Stimulated activated CD4-positive, alpha-beta T cell treated with anti-CD3 and anti-CD28 coated beads, Interleukin-4, amount 100 ng/mL, for 1 hour (primary cell): ENCODE measurements around the gene CDC37L1.
"Not testable (repeated sequence)": the region's sequence is repeated elsewhere in the genome, so short reads cannot be mapped to it uniquely, and the experiment has no call there.

Source experiments
- DNase-seq: peaks from one replicate; pipeline ENCODE4 v3.0.0-alpha.2; 2020

The CDC37L1 gene

GRCh38 chr9:4716163-4716562 is 36.8 kb downstream of the CDC37L1 start:
- DNase-seq, result no peak

- DNase-seq, result no peak
Measured at GRCh38 chr9:4717815-4718214, 38.4 kb downstream of the CDC37L1 start.

- no peak for DNase-seq
Measured at GRCh38 chr9:4718911-4719310, 39.5 kb downstream of the CDC37L1 start.

DNA sequence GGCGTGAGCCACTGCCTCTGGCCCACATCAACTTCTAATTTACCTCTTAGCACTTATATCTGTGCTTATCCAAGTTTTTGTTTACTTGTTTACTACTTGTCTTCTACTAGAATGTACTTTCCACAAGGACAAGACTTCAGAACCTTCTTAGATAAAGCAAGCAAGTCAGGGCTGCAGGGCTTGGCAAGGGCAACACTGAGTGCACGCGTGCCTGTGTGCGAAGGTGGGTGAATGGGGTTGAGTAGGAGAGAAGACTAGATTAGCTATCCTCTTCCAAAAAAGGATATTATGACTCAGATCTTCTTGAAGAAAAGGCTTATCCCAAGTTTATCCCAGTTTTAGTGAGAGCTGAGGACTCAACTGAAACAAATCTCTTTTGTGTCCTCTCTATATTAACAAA is 42.4 kb downstream of the CDC37L1 start:
- no peak for DNase-seq

DNA sequence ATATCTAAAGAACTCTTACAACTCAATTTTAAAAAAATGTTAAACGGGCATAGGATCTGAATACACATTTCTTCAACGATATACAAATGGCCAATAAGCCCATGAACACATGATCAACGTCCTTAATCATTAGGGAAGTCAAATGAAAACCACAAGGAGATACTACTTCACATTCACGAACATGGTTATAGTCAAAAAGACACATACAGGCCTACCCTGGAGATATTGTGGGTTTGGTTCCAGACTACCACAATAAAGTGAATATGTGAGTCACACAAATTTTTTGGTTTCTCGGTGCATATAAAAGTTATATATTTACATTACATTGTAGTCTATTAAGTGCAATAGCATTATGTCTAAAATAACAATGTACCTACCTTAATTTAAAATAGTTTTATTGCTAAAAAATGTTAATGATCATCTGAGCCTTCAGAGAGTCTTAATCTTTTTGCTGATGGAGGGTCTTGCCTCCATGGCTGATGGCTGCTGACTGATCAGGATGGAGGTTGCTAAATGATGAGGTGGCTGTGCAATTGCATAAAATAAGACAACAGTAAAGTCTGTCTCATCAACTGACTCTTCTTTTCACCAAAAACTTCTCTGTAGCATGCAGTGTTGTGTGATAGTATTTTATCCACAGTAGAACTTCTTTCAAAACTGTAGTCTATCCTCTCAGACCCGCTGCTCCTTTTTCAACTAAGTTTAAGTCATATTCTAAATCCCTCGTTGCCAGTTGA is 46.5 kb downstream of the CDC37L1 start:
- DNase-seq, result no peak

- DNase-seq, result no peak
Measured at GRCh38 chr9:4727593-4727992, 48.2 kb downstream of the CDC37L1 start.

GRCh38 chr9:4732890-4733289 is 53.5 kb downstream of the CDC37L1 start:
- no peak for DNase-seq

DNA sequence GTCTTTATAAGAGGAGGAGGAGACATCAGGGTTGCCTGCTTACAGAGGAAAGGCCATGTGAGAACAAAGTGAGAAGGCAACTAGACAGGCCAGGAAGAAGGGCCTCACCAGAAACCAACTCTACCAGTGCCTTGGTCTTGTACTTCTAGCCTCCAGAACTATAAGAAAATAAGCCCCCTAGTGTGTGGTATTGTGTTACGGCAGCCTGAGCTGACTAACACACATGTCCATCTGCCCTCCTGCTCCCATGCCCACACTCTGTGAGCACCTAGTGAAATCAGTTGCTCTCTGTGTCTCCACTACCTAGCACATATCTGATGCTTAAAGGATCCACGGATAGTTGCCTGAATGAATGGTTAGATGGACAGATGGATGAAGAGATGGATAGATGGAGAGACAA is 54.8 kb downstream of the CDC37L1 start:
- DNase-seq, result no peak

DNA sequence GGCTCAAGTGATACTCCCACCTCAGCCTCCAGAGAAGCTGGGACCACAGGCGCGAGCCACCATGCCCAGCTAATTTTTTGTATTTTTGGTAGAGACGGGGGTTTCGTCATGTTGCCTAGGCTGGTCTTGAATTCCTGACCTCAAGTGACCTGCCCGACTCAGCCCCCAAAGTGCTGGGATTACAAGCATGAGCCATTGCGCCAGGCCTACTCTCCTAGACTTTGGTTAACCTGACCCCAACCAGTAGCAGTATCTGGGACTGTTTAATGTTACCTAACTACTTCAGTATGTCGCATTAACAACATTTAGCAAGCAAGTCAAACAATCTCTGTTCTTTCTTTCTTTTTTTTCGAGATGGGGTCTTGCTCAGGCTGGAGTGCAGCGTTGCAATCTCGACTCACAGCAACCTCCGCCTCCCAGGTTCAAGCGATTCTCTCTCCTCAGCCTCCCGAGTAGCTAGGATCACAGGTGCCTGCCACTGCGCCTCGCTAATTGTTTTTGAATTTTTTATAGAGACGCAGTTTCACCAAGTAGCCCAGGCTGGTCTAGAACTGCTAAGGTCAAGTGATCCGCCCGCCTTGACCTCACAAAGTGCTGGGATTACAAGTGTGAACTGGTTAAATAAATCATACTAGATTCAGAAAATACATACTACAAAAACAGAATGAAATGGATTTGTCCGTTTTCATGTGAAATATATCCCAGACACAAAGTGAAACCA is 59.7 kb downstream of the CDC37L1 start:
- no peak for DNase-seq

DNA sequence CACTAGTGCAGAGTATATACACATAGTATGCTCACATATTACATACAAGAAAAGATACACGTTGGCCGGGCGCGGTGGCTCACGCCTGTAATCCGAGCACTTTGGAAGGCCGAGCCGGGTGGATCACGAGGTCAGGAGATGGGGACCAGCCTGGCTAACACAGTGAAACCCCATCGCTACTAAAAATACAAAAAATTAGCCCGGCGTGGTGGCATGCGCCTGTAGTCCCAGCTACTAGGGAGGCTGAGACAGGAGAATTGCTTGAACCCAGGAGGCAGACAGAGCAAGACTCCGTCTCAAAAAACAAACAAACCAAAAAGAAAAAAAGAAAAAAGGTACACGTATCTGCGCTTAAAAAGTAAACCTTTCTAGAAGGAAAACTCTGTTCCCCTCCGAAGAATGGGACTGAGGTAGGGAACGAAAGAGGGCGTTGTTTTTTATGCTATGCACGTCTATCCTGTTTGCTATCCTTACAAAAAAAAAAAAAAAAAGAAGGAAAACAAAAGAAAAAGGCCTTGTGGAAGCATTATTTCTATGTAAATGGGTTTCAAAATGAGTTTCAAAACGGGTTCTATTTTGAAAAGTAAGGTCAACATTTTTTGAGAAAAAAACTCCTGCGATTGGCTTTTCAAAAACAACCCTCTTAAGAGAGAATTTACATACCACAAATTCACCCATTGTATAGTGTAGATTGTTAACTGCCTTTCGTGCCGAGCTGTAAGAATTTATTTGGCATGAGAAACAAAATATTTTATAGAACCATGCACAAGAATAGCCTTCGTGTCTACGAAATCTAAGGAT is 60.4 kb downstream of the CDC37L1 start:
- DNase-seq, result no peak

GRCh38 chr9:4740388-4740637 is 60.9 kb downstream of the CDC37L1 start:
- DNase-seq, result no peak

- DNase-seq, result peak; percentile 85
Measured at GRCh38 chr9:4740638-4741364, 61.4 kb downstream of the CDC37L1 start, which contains the start of gene AK3. Gene AK3 (minus strand): TSS chr9:4741202. CDS start chr9:4741087, 115 bp downstream.

- DNase-seq, result peak; percentile 10
Measured at GRCh38 chr9:4741365-4742089, 62.2 kb downstream of the CDC37L1 start.

GRCh38 chr9:4742246-4742645 is 62.9 kb downstream of the CDC37L1 start:
- DNase-seq, result no peak

- no peak for DNase-seq
Measured at GRCh38 chr9:4743131-4743875, 63.9 kb downstream of the CDC37L1 start.

DNA sequence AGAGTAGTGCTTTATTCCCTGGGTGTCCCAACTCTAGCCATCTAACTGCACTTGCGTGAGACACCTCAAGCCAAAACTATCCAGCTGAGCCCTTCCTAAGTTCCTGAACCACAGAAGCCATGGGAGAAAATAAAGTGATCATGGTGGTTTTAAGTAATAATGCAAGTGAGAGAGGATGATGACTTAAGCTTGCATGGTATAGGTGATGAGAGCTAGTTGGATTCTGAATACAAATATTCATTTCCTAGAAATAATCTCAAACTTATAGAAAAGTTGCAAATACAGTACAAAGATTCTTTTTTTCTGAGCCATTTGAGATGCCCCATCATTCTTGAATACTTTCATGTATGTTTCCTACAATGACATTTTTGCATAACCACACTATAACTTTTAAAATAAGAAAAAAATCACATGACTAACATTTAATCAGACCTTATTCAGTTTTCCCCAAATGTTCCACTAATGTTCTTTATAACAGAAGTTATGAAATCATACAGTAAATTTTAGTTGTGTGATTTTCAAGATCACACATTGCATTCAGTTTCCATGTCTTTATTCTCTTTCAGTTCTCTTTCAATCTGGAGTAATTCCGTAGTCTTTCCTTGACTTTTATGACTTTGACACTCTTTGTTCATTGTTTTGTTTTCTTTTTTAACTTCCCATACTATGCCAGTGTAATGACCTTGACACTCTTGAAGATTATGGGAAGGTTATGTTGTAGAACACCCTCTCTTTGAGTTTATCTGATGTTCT is 67.1 kb downstream of the CDC37L1 start:
- no peak for DNase-seq

GRCh38 chr9:4748612-4749011 is 69.2 kb downstream of the CDC37L1 start:
- DNase-seq, result no peak

GRCh38 chr9:4750023-4750673 is 70.8 kb downstream of the CDC37L1 start:
- DNase-seq, result no peak

DNA sequence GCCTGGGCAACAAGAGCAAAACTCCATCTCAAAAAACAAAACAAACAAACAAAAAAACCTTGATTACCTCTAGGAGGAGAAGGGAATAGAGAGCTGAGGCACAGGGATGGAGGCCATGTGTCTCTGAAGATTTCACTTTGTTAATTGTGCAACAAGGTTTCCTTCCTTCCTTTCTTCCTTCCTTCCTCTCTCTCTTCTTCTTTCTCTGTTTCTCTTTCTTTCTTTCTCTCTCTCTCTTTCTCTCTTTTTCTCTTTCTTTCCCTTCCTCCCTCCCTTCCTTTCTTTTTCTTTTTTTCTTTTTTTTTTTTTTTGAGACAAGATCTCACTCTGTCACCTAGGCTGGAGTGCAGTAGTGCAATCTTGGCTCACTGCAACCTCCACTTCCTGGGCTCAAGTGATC is 75.2 kb downstream of the CDC37L1 start:
- DNase-seq, result not testable (repeated sequence)

DNA sequence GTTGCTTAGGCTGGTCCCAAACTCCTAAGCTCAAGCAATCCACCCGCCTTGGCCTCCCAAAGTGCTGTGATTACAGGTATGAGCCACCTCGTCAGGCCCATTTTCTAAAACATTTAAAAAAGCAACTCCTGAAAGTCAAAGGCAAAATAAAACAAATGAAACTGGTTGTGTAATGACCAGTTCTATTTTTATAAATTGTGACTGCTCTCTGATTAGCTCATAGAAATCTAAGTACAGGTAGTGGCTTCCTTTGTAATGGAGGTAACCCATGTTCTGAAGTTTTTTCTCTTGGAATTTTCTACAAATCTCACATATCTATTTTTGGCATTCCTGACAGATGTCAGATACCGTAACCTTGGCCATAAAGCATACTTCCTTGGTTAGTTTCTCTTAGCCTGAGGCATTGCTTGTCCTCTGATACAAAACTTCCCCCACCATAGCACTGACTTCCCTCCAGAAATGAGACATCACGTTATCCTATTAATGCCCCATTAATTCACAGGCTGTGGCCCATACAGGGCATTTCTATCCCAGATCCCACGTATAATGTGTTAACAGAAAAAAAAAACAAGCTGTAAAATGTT is 75.7 kb downstream of the CDC37L1 start:
- no peak for DNase-seq
